ENCODE results near the gene SUMO3. TPM values are rescaled to one million over a fixed set of nuclear protein-coding genes. Genes with fewer than 3 reads are reported as not detected.

The SUMO3 gene
- total RNA-seq, 2 experiments from 2014 or later: 60.3 to 85.5 TPM

GRCh38 chr21:44862869-44863685, 45.2 kb upstream of the SUMO3 start:
- H3K4me1 ChIP-seq (ENCODE audit: insufficient read depth, low read length, poor library complexity, severe bottlenecking): peaks cover 13% of the 10 kb centered on the region
- H3K4me2 ChIP-seq (ENCODE audit: low read length): no peak overlapping the region
- ChIA-PET CTCF (ENCODE audit: unreplicated experiment) (interaction anchor here (0.6 kb wide), 1 partner anchor 346 kb away, joined by 3 read pairs; no protein-coding TSS in a partner anchor), POLR2A (no interaction called here)
- H3K4me3 ChIP-seq (ENCODE audit: low read depth, low read length, poor library complexity, severe bottlenecking): no peak overlapping the region
- no peaks in the 10 kb centered on the region for H3K9me3 ChIP-seq (ENCODE audit: low read length)
- no peaks in the 10 kb centered on the region for H3K9me2 ChIP-seq (ENCODE audit: insufficient read depth, low read length)
- BruUV-seq (replicated peaks): no TSS peak
- no peak for DNase-seq (ENCODE audit: low spot score)
- H2AFZ ChIP-seq (ENCODE audit: low read length): no peak overlapping the region
- H3K36me3 ChIP-seq (ENCODE audit: insufficient read depth, low read length): peaks cover 28% of the 10 kb centered on the region; the same call in 1 of the 2 replicates
- no peak overlapping the region for H3K27ac ChIP-seq (ENCODE audit: low read depth, low read length, poor library complexity, severe bottlenecking)
- H4K20me1 ChIP-seq (ENCODE audit: insufficient read depth, low read length): no peaks in the 10 kb centered on the region; the same call in 1 of the 2 replicates
- TF ChIP-seq, protein P1, sequence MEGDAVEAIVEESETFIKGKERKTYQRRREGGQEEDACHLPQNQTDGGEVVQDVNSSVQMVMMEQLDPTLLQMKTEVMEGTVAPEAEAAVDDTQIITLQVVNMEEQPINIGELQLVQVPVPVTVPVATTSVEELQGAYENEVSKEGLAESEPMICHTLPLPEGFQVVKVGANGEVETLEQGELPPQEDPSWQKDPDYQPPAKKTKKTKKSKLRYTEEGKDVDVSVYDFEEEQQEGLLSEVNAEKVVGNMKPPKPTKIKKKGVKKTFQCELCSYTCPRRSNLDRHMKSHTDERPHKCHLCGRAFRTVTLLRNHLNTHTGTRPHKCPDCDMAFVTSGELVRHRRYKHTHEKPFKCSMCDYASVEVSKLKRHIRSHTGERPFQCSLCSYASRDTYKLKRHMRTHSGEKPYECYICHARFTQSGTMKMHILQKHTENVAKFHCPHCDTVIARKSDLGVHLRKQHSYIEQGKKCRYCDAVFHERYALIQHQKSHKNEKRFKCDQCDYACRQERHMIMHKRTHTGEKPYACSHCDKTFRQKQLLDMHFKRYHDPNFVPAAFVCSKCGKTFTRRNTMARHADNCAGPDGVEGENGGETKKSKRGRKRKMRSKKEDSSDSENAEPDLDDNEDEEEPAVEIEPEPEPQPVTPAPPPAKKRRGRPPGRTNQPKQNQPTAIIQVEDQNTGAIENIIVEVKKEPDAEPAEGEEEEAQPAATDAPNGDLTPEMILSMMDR (conservative IDR thresholded peaks at IDR 0.05; ENCODE audit: low read length): no peak
- intact Hi-C loops (cut with micrococcal nuclease; ENCODE audit: unreplicated experiment): no loop called here
- H3K79me2 ChIP-seq (ENCODE audit: insufficient read depth, low read depth, low read length): peaks cover 11% of the 10 kb centered on the region; the same call in 1 of the 2 replicates

GRCh38 chr21:44858791-44859190, 40.9 kb upstream of the SUMO3 start:
- Histone ChIP-seq H3K27ac (ENCODE audit: low read depth, low read length, poor library complexity, severe bottlenecking) (no peak overlapping the region), H2AFZ (ENCODE audit: low read length) (no peak overlapping the region), H3K9me3 (ENCODE audit: low read length) (no peaks in the 10 kb centered on the region), H3K4me1 (ENCODE audit: insufficient read depth, low read length, poor library complexity, severe bottlenecking) (no peaks in the 10 kb centered on the region), H3K4me3 (ENCODE audit: low read depth, low read length, poor library complexity, severe bottlenecking) (no peak overlapping the region), H4K20me1 (ENCODE audit: insufficient read depth, low read length) (no peaks in the 10 kb centered on the region), H3K4me2 (ENCODE audit: low read length) (no peak overlapping the region), H3K9me2 (ENCODE audit: insufficient read depth, low read length) (no peaks in the 10 kb centered on the region), H3K36me3 (ENCODE audit: insufficient read depth, low read length) (peaks cover 28% of the 10 kb centered on the region), H3K79me2 (ENCODE audit: insufficient read depth, low read depth, low read length) (no peaks in the 10 kb centered on the region)
- CTCF ChIA-PET (ENCODE audit: unreplicated experiment): no interaction called here
- no peak for TF ChIP-seq EZH2phosphoT487 (IDR thresholded peaks at IDR 0.05; ENCODE audit: borderline replicate concordance, low read depth, low read length)
- TF ChIP-seq, protein P1 (conservative IDR thresholded peaks at IDR 0.05; ENCODE audit: low read length): no peak
- POLR2A ChIA-PET: no interaction called here
- BruUV-seq (replicated peaks): no TSS peak
- no peak for DNase-seq (ENCODE audit: low spot score)
- intact Hi-C loops (cut with micrococcal nuclease; ENCODE audit: unreplicated experiment): no loop called here

- peaks cover 28% of the 10 kb centered on the region for H3K36me3 ChIP-seq (ENCODE audit: insufficient read depth, low read length)
- no peaks in the 10 kb centered on the region for H3K4me1 ChIP-seq (ENCODE audit: insufficient read depth, low read length, poor library complexity, severe bottlenecking)
- no peak overlapping the region for H3K4me3 ChIP-seq (ENCODE audit: low read depth, low read length, poor library complexity, severe bottlenecking)
- H3K9me2 ChIP-seq (ENCODE audit: insufficient read depth, low read length): no peaks in the 10 kb centered on the region
- no peaks in the 10 kb centered on the region for H3K79me2 ChIP-seq (ENCODE audit: insufficient read depth, low read depth, low read length)
- BruUV-seq (replicated peaks): no TSS peak
- no peak overlapping the region for H2AFZ ChIP-seq (ENCODE audit: low read length)
- no peak for TF ChIP-seq EZH2phosphoT487 (IDR thresholded peaks at IDR 0.05; ENCODE audit: borderline replicate concordance, low read depth, low read length)
- TF ChIP-seq, protein P1 (conservative IDR thresholded peaks at IDR 0.05; ENCODE audit: low read length): no peak
- ChIA-PET POLR2A (no interaction called here), CTCF (ENCODE audit: unreplicated experiment) (no interaction called here)
- intact Hi-C loops (cut with micrococcal nuclease; ENCODE audit: unreplicated experiment): no loop called here
- H3K9me3 ChIP-seq (ENCODE audit: low read length): no peaks in the 10 kb centered on the region
- DNase-seq (ENCODE audit: low spot score): no peak
- H3K27ac ChIP-seq (ENCODE audit: low read depth, low read length, poor library complexity, severe bottlenecking): no peak overlapping the region
- H3K4me2 ChIP-seq (ENCODE audit: low read length): no peak overlapping the region
- H4K20me1 ChIP-seq (ENCODE audit: insufficient read depth, low read length): no peaks in the 10 kb centered on the region
These were observed 40.4 kb upstream of the SUMO3 start for GRCh38 chr21:44858291-44858690.
